Stimulated activated memory B cell treated with anti-CD40 and anti-IgM and Interleukin-4, amounts not matched to agents 10 μg/mL and 1 μg/mL and 100 μg/mL, for 72 hours (primary cell): Measurements from ENCODE around the gene AGRP.

Source experiments
- ATAC-seq: fragments of 150-1000 bp; cut with Tn5 transposase; 2 replicates; pipeline ENCODE4 v1.10.0; 2021
- H3K27ac Mint-ChIP-seq: one replicate; pipeline ENCODE4 v1.8.0; 2022; ENCODE audit warnings: mild to moderate bottlenecking, mixed read lengths
- H3K27me3 Mint-ChIP-seq: one replicate; pipeline ENCODE4 v1.8.0; 2022; ENCODE audit warnings: mixed read lengths
- H3K36me3 Mint-ChIP-seq: one replicate; pipeline ENCODE4 v1.8.0; 2022; ENCODE audit warnings: mixed read lengths
- H3K4me1 Mint-ChIP-seq: one replicate; pipeline ENCODE4 v1.8.0; 2022; ENCODE audit warnings: mixed read lengths
- H3K4me3 Mint-ChIP-seq: one replicate; pipeline ENCODE4 v1.8.0; 2022; ENCODE audit warnings: mild to moderate bottlenecking, moderate library complexity, mixed read lengths
- H3K9me3 Mint-ChIP-seq: one replicate; pipeline ENCODE4 v1.8.0; 2022; ENCODE audit warnings: mixed read lengths

AGRP gene

GRCh38 chr16:67446968-67447507 lies 36.3 kb downstream of the AGRP start:
- no peaks in the 10 kb centered on the region for H3K27me3 Mint-ChIP-seq
- H3K9me3 Mint-ChIP-seq = no peaks in the 10 kb centered on the region
- H3K4me3 Mint-ChIP-seq = no peak overlapping the region
- peaks cover 28% of the 10 kb centered on the region for H3K4me1 Mint-ChIP-seq
- H3K27ac Mint-ChIP-seq = no peak overlapping the region
- no peak for ATAC-seq
- H3K36me3 Mint-ChIP-seq = peaks cover 47% of the 10 kb centered on the region

GRCh38 chr16:67445913-67446907 lies 37.1 kb downstream of the AGRP start:
- no peak for ATAC-seq
- no peak overlapping the region for H3K27ac Mint-ChIP-seq
- H3K4me1 Mint-ChIP-seq = peaks cover 25% of the 10 kb centered on the region
- no peak overlapping the region for H3K4me3 Mint-ChIP-seq
- peaks cover 50% of the 10 kb centered on the region for H3K36me3 Mint-ChIP-seq
- no peaks in the 10 kb centered on the region for H3K27me3 Mint-ChIP-seq
- no peaks in the 10 kb centered on the region for H3K9me3 Mint-ChIP-seq

GRCh38 chr16:67445441-67445912 lies 37.9 kb downstream of the AGRP start:
- Mint-ChIP-seq H3K36me3 (peaks cover 43% of the 10 kb centered on the region), H3K4me3 (no peak overlapping the region)
- ATAC-seq = no peak

GRCh38 chr16:67445126-67445426 lies 38.3 kb downstream of the AGRP start:
- Mint-ChIP-seq H3K4me3 (no peak overlapping the region), H3K27ac (no peak overlapping the region), H3K9me3 (no peaks in the 10 kb centered on the region), H3K4me1 (peaks cover 14% of the 10 kb centered on the region), H3K27me3 (no peaks in the 10 kb centered on the region), H3K36me3 (peaks cover 39% of the 10 kb centered on the region)
- ATAC-seq = no peak

More at GRCh38 chr16:67445441-67445912, 37.9 kb downstream of the AGRP start:
- Mint-ChIP-seq H3K4me1 (peaks cover 18% of the 10 kb centered on the region), H3K9me3 (no peaks in the 10 kb centered on the region), H3K27ac (no peak overlapping the region), H3K27me3 (no peaks in the 10 kb centered on the region)

DNA sequence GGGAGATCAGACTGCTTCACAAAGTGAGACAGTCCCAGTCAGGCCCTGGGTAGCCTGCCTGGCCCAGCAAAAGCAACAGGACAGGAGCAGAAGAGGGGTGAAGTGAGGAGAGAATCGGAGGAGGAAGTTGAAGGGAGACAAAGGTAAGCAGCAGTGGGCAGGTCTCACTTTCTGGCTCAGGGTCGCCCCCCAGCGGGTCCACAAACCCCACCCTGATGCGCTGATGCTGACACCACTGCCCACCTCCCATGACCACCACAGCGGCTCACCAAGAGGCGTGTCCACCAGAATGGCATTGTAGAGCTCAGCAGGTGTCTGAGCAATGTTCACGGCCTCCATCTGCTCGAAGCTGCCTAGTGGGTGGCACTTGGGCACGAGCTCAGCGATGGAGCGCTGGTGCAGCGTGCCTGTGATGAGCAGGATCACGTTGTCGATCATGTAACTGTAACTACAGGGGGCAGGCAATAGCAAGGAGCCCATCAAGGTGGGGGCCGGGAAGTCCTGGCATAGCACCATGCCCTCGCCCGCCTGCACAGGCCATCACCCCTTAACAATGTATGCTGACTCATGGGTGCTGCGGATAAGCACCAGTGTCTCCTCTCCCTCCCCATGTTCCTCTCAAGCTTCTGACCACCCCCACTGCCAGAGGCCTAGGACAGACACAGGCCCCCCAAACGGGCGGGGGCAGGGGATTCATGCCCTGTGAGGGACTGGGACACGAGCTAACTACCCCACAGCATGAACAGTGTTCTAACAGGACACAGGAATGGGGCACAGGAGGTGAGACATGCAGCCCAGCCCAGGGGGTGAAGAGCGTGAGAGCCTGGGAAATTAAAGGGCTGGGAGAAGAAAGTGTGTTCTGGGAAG lies 38.9 kb downstream of the AGRP start:
- H3K36me3 Mint-ChIP-seq = peaks cover 39% of the 10 kb centered on the region
- no peak for ATAC-seq
- H3K4me1 Mint-ChIP-seq = peaks cover 8% of the 10 kb centered on the region
- no peaks in the 10 kb centered on the region for H3K27me3 Mint-ChIP-seq
- no peak overlapping the region for H3K4me3 Mint-ChIP-seq
- H3K27ac Mint-ChIP-seq = no peak overlapping the region
- H3K9me3 Mint-ChIP-seq = no peaks in the 10 kb centered on the region

DNA sequence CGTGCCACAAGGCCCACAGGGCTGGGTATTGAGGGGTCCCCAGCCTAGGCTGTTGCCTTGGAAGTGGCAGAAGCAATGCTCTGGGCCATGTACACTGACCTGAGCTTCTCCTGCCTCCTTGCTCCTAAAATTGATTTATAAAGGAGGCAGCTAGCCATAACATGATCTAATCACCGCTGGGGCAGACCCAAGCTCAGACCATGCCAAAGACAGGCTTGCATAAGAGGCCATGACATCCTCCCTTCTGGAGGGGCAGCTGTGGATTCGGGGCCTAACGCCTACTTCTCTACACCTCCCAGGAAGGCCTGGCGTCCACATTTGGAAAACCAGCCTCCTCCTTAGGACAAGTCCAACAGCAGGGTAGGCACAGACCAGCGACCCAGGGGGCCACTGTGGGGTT lies 40.1 kb downstream of the AGRP start:
- no peaks in the 10 kb centered on the region for H3K27me3 Mint-ChIP-seq
- H3K4me3 Mint-ChIP-seq = no peak overlapping the region
- peaks cover 14% of the 10 kb centered on the region for H3K4me1 Mint-ChIP-seq
- H3K9me3 Mint-ChIP-seq = no peaks in the 10 kb centered on the region
- H3K36me3 Mint-ChIP-seq = peaks cover 46% of the 10 kb centered on the region
- ATAC-seq = no peak
- no peak overlapping the region for H3K27ac Mint-ChIP-seq

DNA sequence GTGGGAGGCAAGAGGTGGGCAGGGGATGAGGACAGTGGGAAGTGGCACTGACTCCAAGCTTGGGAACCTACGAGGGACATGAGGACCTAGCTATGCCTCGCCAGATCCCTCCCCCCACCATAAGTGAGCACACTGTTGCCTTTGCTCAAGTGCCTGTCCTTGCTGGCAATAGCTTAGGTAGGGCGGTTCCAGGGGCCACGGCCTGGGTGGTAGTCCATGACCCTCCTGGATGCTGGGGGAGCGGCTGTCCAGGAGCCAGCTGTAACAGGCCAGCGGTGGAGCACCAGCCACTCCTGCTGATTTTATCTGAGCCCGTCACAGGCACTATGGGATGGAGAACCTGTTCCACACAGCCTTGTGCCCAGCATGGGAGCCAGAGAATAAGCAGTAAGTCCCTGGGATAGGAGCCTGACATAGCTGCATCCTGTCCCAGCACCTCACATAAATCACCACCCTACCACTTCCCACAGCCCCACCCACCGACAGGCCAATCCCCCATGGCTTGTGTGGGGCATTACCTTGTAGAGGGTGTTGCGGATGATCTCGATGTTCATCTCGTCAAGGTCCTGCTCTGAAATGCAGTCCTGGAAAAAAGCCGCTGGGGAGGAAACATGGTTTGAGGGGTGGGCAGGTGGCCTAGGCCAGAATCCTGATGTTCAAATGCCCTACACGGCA lies 40.6 kb downstream of the AGRP start:
- Mint-ChIP-seq H3K9me3 (no peaks in the 10 kb centered on the region), H3K4me1 (peaks cover 19% of the 10 kb centered on the region), H3K27me3 (no peaks in the 10 kb centered on the region), H3K36me3 (peaks cover 51% of the 10 kb centered on the region), H3K27ac (no peak overlapping the region), H3K4me3 (no peak overlapping the region)
- no peak for ATAC-seq

DNA sequence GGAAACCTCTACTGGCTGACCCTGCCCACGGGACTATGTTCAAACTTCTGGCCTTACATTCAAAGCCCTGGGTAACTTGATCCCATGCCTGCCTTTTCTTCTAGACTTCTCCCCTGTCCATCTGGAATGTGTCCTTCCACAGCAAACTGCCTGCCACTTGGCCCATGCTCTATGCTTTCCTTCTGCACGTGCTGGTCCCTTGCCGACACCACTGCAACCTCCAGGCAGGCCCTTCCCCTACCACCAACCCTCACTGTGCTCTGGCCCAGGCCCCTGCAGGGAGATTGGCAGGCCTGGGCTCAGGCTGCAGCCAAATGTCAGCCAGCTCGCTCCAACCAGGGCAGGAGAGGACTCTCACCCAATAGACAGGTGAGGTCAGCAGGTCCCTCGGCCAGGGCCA lies 41.4 kb downstream of the AGRP start:
- Mint-ChIP-seq H3K4me3 (no peak overlapping the region), H3K9me3 (no peaks in the 10 kb centered on the region)

DNA sequence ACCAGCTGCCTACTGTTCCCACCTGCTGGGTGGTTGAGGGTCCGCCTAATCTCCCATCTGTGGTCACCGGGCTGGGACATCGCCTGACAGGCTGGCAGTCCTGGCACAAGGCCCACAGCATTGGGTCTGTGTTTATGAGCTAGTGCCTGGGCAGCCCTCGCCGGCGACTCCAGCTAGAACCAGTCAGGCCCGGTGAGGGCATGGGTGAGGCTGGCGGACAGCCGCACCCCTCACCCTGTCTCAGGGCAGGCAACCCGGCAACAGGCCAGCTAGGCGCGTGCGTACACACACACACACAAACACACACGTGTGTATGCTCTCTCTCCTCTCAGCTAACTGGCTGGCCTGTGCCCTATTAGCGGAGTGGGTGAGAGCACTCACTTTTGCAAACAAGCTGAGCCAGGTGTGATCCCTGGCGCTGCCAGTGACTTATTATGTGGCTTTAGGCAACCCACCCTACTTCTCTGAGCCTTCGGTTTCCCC lies 42.0 kb downstream of the AGRP start:
- Mint-ChIP-seq H3K36me3 (peaks cover 56% of the 10 kb centered on the region), H3K27ac (no peak overlapping the region), H3K27me3 (no peaks in the 10 kb centered on the region), H3K4me3 (no peak overlapping the region), H3K9me3 (no peaks in the 10 kb centered on the region), H3K4me1 (peaks cover 33% of the 10 kb centered on the region)
- ATAC-seq = no peak

More for the DNA sequence above, 41.4 kb downstream of the AGRP start:
- Mint-ChIP-seq H3K27ac (no peak overlapping the region), H3K27me3 (no peaks in the 10 kb centered on the region), H3K4me1 (peaks cover 27% of the 10 kb centered on the region), H3K36me3 (peaks cover 52% of the 10 kb centered on the region)
- no peak for ATAC-seq

DNA sequence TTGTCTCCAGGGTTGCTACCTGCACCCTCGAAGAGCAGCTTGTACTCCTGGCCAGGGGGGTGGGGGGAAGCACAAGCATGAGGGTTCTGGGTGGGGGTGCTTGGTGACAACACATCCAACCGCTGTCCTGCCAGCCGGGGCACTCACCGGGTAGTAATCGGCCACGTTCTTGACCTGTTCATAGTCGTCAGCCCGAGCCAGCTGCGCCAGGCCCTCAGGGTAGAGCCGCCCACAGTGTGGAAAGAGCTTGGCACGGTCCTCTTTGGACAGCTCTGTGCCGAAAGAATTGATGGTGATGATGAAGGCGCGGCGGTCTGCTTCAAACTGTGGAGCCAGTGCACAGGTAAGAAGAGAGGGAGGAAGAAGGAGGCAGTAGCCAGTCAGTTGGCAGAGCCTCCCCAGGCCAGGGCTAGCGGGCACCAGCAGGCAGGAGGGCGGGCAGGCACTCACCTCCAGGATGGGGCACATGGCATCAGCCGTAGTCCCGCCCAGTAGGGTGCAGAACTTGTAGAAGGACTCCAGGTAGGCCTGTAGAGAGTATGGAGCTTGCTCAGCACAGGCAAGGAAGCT lies 44.4 kb downstream of the AGRP start:
- no peak overlapping the region for H3K4me3 Mint-ChIP-seq
- peak overlapping the region; percentile 2 for H3K27ac Mint-ChIP-seq
- peaks cover 52% of the 10 kb centered on the region for H3K4me1 Mint-ChIP-seq
- no peaks in the 10 kb centered on the region for H3K27me3 Mint-ChIP-seq
- no peaks in the 10 kb centered on the region for H3K9me3 Mint-ChIP-seq
- ATAC-seq = no peak
- peaks cover 50% of the 10 kb centered on the region for H3K36me3 Mint-ChIP-seq

GRCh38 chr16:67438098-67438791 lies 45.1 kb downstream of the AGRP start:
- peak overlapping the region; percentile 2 for H3K27ac Mint-ChIP-seq
- no peaks in the 10 kb centered on the region for H3K9me3 Mint-ChIP-seq
- H3K36me3 Mint-ChIP-seq = peaks cover 46% of the 10 kb centered on the region
- no peak overlapping the region for H3K4me3 Mint-ChIP-seq
- H3K27me3 Mint-ChIP-seq = no peaks in the 10 kb centered on the region
- ATAC-seq = no peak
- H3K4me1 Mint-ChIP-seq = peaks cover 59% of the 10 kb centered on the region

DNA sequence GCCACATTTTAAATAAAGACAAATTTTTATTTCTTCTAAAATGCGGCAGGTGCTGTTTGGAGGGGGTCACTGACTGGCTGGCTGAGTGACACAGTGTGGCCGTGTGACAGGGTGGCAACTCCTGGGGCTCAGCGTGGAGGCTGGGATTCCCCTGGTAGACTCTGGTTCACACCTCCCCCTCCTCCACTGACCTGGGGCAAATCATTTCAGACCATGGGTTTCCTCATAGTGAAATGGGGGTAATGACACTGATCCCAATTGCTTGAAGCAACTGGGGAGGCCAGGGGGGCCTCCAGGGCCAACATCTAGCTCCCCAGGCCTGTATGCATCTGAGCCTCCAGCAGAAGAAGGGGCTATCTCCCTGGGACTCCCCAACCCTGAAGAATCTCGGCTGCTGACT lies 45.8 kb downstream of the AGRP start:
- H3K27ac Mint-ChIP-seq = peak overlapping the region; percentile 2
- H3K4me1 Mint-ChIP-seq = peaks cover 66% of the 10 kb centered on the region
- no peak overlapping the region for H3K4me3 Mint-ChIP-seq
- H3K36me3 Mint-ChIP-seq = peaks cover 45% of the 10 kb centered on the region
- no peaks in the 10 kb centered on the region for H3K9me3 Mint-ChIP-seq
- no peaks in the 10 kb centered on the region for H3K27me3 Mint-ChIP-seq
- ATAC-seq = peak; percentile 14

DNA sequence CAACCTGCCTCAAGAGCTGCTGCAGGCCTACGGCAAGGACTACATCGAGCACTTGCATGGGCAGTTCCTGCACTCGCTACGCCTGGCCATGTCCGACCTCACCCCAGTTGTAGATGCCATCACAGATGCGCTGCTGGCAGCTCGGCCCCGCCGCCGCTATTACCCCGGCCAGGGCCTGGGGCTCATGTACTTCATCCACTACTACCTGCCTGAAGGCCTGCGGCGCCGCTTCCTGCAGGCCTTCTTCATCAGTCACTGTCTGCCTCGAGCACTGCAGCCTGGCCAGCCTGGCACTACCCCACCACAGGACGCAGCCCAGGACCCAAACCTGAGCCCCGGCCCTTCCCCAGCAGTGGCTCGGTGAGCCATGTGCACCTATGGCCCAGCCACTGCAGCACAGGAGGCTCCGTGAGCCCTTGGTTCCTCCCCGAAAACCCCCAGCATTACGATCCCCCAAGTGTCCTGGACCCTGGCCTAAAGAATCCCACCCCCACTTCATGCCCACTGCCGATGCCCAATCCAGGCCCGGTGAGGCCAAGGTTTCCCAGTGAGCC lies 46.6 kb downstream of the AGRP start:
- no peaks in the 10 kb centered on the region for H3K9me3 Mint-ChIP-seq
- H3K4me1 Mint-ChIP-seq = peaks cover 72% of the 10 kb centered on the region
- H3K27me3 Mint-ChIP-seq = no peaks in the 10 kb centered on the region
- no peak overlapping the region for H3K27ac Mint-ChIP-seq
- no peak overlapping the region for H3K4me3 Mint-ChIP-seq
- ATAC-seq = no peak
- peaks cover 39% of the 10 kb centered on the region for H3K36me3 Mint-ChIP-seq

DNA sequence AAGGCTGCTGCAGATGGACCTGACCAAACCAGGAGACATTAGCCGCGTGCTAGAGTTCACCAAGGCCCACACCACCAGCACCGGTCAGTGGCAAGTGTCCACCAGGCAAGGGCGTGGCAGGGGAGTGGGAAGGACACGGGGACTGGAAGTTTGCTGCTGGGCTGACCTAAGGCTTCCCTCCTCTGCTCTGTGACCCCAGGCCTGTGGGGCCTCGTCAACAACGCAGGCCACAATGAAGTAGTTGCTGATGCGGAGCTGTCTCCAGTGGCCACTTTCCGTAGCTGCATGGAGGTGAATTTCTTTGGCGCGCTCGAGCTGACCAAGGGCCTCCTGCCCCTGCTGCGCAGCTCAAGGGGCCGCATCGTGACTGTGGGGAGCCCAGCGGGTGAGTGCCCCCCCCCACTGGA lies 47.6 kb downstream of the AGRP start:
- Mint-ChIP-seq H3K27me3 (no peaks in the 10 kb centered on the region), H3K36me3 (peaks cover 36% of the 10 kb centered on the region), H3K4me3 (no peak overlapping the region), H3K9me3 (no peaks in the 10 kb centered on the region), H3K4me1 (peaks cover 72% of the 10 kb centered on the region), H3K27ac (peak overlapping the region; percentile 66)
- ATAC-seq = no peak
